ENCODE measurements around the gene RRP7A. TPM values are rescaled to one million over a fixed set of nuclear protein-coding genes. Genes with fewer than 3 reads are reported as not detected.

RRP7A gene
- total and polyA plus RNA-seq, 8 donors, result 9.3 to 32.4 (median 21.1) TPM

DNA sequence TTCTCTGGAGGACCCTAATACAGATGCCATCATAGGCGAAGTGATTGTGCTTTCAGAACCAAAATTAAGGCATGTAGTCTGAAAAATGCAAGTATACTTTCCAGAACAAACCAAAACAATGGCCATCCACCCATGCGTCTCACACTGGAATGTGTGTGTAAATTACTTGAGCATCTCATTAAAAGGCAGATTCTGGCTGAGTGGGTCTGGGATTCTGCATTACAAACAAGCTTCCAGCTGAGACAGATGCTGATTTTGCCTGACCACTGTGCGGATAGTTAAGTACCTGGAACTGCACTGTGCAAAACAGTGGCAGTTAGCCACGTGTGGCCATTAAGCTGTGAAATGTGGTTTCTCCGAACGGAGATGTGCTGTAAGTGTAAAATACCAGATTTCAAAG is 26.2 kb downstream of the RRP7A start:
- intact Hi-C loops (cut with DNase I; ENCODE audit: low total_unique reads), result no loop called here
- WGBS, 5 donors, result 82 to 87% (median 84%) methylated on average over 6 of the region's 6 CpGs
- H3K9me3 ChIP-seq, result no peaks in the 10 kb centered on the region
- no peaks in the 10 kb centered on the region for H3K27me3 ChIP-seq
- H3K27ac ChIP-seq, result no peak overlapping the region
- no peaks in the 10 kb centered on the region for H3K36me3 ChIP-seq
- no peak for TF ChIP-seq POLR2AphosphoS5 (IDR thresholded peaks at IDR 0.05)
- TF ChIP-seq EP300 (IDR thresholded peaks at IDR 0.05), result no peak
- TF ChIP-seq, protein P1, sequence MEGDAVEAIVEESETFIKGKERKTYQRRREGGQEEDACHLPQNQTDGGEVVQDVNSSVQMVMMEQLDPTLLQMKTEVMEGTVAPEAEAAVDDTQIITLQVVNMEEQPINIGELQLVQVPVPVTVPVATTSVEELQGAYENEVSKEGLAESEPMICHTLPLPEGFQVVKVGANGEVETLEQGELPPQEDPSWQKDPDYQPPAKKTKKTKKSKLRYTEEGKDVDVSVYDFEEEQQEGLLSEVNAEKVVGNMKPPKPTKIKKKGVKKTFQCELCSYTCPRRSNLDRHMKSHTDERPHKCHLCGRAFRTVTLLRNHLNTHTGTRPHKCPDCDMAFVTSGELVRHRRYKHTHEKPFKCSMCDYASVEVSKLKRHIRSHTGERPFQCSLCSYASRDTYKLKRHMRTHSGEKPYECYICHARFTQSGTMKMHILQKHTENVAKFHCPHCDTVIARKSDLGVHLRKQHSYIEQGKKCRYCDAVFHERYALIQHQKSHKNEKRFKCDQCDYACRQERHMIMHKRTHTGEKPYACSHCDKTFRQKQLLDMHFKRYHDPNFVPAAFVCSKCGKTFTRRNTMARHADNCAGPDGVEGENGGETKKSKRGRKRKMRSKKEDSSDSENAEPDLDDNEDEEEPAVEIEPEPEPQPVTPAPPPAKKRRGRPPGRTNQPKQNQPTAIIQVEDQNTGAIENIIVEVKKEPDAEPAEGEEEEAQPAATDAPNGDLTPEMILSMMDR (IDR thresholded peaks at IDR 0.05), result no peak
- TF ChIP-seq POLR2A (IDR thresholded peaks at IDR 0.05), result no peak
- H3K4me3 ChIP-seq, result no peak overlapping the region
- peaks cover 6 to 12% (median 7%) of the 10 kb centered on the region in 4 donors for H3K4me1 ChIP-seq
- DNase-seq, result no peak

DNA sequence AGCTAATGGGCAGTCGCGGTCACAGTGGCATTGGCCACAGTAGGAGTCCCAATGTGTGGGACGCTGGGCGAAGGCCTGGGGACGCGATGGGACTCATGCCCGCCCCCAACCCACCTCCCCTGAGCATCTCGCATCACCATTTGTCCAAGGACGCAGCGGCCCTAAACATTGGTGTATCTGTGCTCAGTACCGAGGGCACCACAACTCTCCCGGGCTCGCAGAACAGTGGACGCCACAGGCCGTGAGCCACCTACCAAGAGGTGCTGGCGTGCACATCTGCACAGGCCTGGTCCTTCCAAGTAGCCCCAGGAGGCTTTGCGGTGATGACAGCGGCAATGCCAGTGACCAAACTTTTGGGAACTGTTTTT is 27.3 kb downstream of the RRP7A start:
- TF ChIP-seq, protein P1 (IDR thresholded peaks at IDR 0.05), result no peak
- TF ChIP-seq POLR2AphosphoS5 (IDR thresholded peaks at IDR 0.05), result no peak
- no peak for TF ChIP-seq EP300 (IDR thresholded peaks at IDR 0.05)
- no peak for TF ChIP-seq POLR2A (IDR thresholded peaks at IDR 0.05)
- Histone ChIP-seq H3K27ac (no peak overlapping the region), H3K27me3 (no peaks in the 10 kb centered on the region), H3K4me3 (no peak overlapping the region), H3K9me3 (no peaks in the 10 kb centered on the region), H3K36me3 (no peaks in the 10 kb centered on the region), H3K4me1 (peaks cover 0 to 8% (median 6%) of the 10 kb centered on the region in 4 donors)
- DNase-seq, result no peak
- WGBS, 5 donors, result 94 to 97% (median 96%) methylated on average over 15 to 18 of the region's 18 CpGs
- intact Hi-C loops (cut with DNase I; ENCODE audit: low total_unique reads), result no loop called here

DNA sequence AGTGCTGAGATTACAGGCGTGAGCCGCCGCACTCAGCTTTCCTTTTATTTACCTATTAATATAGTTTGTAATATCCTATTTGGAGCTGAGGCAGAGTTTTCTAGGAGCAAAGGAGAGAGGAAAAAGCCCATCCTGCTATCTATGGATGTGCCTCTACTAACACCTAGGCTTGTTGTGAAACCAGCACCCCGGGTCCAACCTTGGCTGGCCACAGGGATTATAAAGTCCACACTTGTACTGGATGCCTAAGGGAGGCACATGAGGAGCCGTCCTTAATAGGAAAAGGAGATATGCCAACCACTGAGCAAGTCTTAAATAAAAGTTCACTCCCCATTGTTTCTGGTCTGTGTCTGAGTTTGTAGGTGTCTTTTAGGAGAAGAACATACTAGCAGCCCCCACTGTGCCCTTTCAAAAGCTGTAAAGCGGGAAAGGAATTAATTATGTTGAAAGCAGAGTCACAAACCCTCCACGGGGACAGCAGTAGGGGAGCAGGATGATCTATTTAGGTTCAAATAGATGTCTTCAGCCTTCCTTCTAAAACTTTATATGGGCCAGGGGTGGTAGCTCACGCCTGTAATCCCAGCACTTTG is 29.3 kb downstream of the RRP7A start:
- no peak for TF ChIP-seq EP300 (IDR thresholded peaks at IDR 0.05)
- TF ChIP-seq POLR2AphosphoS5 (IDR thresholded peaks at IDR 0.05), result no peak
- no peak for TF ChIP-seq POLR2A (IDR thresholded peaks at IDR 0.05)
- TF ChIP-seq, protein P1 (IDR thresholded peaks at IDR 0.05), result no peak
- Histone ChIP-seq H3K9me3 (no peaks in the 10 kb centered on the region), H3K4me3 (no peak overlapping the region), H3K36me3 (no peaks in the 10 kb centered on the region), H3K4me1 (peaks cover 0 to 5% (median 0%) of the 10 kb centered on the region in 4 donors), H3K27ac (peak overlapping the region in 1 of 5 donors; percentile 61), H3K27me3 (no peaks in the 10 kb centered on the region)
- DNase-seq, result peak in 1 of 2 donors; percentile 44
- WGBS, 5 donors, result 31 to 49% (median 40%) methylated on average over 8 of the region's 8 CpGs
- intact Hi-C loops (cut with DNase I; ENCODE audit: low total_unique reads), result no loop called here

DNA sequence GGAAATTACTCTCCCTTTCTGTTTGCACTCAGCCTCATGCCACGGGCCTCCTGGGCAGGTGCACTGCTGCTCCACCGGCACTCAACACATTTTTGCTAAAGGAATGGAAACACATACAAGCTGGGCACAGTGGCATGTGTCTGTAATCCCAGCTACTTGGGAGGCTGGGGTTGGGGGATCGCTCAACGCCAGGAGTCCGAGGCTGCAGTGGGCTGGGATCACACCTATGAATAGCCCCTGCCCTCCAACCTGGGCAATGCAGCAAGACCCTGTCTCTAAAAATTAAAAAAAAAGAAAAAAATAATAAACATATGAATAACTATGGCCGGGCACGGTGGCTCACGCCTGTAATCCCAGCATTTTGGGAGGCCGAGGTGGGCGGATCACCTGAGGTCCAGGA is 30.6 kb downstream of the RRP7A start:
- Histone ChIP-seq H3K27ac (no peak overlapping the region), H3K36me3 (no peaks in the 10 kb centered on the region), H3K4me3 (no peak overlapping the region), H3K27me3 (peaks cover 0 to 8% (median 0%) of the 10 kb centered on the region in 3 donors), H3K9me3 (no peaks in the 10 kb centered on the region), H3K4me1 (peaks cover 0 to 5% (median 0%) of the 10 kb centered on the region in 4 donors)
- intact Hi-C loops (cut with DNase I; ENCODE audit: low total_unique reads), result no loop called here
- WGBS, 5 donors, result 84 to 91% (median 87%) methylated on average over 10 of the region's 10 CpGs
- DNase-seq, result no peak
- TF ChIP-seq POLR2AphosphoS5 (IDR thresholded peaks at IDR 0.05), result no peak
- TF ChIP-seq EP300 (IDR thresholded peaks at IDR 0.05), result no peak
- TF ChIP-seq, protein P1 (IDR thresholded peaks at IDR 0.05), result no peak
- no peak for TF ChIP-seq POLR2A (IDR thresholded peaks at IDR 0.05)
